ENCODE measurements around the gene NOC4L.
A peak's percentile ranks its signal among the peaks of the same experiment; 100 is the strongest.
"Not testable (repeated sequence)": the region's sequence is repeated elsewhere in the genome, so short reads cannot be mapped to it uniquely, and the experiment has no call there.

NOC4L gene

DNA sequence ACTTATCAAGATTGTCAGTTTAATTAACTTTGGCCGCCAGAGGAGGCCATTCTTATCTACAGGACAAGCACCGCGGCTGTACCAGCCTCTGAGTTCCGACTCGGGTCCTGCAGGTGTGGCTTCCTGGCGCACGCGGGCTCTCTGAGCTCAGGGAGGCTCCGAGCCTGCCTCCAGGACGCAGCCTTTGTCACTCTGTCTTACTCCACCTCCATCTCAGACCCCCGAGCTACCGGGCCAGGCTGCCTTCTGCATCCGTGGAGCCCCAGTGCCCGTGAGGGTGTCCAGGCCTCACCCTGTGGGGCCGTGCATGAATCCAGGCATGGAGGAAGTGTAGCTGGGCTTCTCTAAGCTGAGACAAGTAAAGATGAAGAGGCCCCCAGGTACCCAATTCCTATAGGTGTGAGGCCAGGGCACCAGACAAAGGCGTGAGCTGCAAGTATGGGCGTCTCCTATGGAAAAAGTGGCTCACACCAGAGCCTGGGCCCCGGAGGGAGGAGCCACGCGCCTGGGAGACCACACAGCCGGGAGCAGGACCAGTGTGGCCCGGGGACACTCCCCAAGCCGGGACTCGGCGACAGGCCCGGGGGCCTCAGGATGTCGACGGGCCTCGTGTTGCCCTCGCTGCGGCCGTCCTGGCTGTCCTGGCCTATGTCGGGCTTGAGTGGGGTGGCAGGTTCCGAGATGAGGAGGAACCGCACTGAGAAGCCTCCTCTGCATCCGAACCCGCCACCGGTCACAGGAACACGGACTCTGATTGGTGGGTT lies 42.8 kb downstream of the NOC4L start:
- DNase-seq, result no peak

DNA sequence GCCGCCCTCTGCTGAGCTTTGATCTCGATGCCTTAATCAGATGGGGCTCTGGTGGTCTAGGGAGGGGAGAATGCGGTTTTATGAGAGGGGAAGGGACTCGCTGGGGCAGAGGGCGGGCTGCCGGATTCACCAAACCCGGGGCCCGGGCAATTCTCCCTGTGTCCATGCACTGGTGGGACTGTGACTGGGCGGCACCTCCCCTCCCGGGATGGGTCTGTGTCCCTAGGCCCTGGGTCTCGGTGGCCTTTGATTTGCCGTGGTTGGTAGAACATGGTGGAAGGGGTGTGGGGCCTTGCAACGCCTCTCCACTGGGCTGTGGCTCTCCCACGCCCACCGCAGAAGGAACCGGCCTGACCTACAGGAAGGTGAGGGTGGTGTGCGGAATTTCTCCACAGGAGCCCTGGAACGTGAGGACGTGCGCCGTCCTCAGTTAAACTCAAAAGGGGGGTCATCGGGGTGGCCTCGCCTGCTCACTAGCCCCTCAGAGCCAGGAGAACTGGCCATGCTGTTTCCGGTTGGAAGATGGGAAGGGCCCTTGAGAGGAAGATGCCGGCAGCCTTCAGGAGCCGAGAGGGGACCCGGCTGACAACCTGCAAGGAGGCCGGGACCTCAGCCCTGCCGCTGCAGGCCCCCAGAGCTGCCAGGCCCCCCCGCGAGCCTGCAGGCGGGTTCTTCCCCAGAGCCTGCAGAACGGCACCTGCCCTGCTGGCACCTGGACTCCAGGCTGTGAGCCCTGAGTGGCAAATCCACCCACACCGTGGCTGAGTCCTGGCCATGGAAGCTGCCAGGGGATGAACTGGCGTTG lies 43.6 kb downstream of the NOC4L start:
- no peak for DNase-seq

DNA sequence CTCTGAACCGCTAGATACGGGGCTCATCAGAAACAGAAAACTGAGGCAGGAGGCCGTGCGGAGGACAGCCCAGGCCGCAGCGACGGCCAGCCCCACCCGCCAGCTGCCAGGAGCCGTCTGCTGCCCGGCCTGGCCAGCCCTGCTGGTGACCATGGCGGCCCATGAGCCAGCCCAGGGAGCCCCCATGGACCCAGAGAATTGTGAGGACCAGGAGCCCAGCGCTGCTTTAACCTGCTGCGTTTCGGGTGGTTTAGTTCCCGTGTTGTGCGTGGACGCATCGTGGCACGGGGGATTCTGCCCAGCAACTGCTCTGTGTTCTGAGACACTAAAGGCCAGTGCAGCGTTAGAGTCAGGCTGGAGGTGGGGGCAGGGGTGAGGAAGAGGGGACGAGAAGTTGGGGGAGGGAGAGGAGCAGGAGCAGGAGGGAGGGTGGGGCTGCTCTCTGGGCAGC lies 44.2 kb downstream of the NOC4L start:
- DNase-seq, result no peak

DNA sequence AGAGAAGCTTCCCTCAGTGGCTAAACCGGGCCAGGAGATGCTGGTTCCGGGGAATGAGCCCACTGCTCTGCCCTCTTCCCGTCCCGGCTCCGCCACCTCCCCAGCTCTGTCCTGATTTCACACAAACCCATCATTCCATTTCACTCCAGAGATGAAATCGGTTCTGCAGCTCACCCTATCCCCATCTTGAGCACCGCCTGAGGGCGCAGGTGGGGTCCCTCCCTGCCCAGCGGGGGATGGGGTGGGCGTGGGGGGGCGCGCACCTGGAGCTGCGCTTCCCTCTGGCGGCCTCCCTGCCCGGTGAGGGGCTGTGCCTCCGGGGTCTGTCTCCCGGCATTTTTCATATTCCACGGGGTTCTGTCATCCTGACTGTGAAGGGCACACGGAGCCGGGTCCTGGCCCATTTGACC lies 44.7 kb downstream of the NOC4L start:
- no peak for DNase-seq

DNA sequence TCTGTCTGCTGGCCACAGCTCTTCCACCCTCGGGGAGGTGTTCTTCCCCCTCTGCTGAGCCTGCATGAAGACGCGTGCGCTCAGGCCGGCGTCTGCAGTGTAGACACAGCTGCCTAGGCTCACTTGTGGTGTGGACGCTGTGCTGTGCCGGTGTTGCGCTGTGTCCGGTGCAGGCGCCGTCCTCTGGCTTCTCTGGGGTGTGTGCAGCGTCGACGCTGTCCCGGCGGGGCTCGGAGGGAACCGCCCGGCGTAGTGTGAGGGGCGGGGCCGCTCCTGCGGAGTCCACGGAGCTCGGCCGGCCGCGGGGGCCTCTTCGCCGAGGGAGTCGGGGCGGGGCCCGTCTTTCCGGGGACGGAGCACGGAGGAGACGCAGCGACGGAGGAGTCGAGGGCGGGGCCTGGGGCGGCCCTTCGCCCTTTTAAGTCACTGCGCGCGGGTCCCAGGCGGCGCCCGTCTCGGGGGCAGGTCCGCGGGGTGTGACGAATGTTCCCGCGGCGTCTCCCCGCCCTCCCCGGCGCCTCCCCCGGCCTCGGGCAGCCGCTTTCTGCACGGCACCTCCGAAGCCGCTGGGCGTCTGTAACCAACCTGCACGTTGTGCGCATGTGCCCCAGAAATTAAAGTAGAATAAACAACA lies 45.2 kb downstream of the NOC4L start:
- peak; percentile 52 for DNase-seq

DNA sequence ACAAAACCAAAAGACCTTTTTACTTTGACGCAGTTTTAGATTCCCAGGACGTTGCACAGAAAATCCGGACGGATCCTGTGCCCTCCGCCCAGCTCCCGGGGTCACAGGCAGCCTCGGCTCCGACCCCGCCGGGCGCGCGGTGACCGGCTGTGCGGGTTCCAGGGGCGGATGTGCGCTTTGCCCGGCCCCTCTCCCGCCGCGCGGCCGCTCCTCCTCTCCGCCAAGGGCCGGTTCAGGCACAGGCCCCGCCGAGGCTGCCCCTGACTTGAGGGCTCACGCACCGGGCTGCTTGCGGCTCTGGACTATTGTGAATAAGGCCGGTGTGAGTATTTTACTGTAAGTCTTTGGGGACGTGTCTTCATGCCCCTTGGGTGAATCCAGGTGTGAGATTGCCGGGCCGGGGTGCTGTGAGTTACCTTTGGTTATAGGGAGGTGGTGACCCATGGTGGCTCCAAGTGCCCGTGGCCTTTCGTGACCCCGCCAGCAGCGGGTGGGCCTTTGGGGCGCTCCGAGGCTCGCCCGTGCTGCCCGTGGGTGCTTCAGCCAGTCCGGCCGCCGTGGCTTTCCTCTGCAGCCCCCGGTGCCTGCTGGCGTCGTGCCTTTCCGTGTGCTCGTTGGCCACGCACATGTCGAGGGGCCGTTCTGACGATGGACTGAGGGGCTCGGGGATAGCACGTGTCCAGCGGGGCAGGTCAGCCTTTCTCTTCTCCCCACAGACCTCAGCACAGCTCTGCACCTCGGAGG lies 45.9 kb downstream of the NOC4L start:
- DNase-seq, result no peak

DNA sequence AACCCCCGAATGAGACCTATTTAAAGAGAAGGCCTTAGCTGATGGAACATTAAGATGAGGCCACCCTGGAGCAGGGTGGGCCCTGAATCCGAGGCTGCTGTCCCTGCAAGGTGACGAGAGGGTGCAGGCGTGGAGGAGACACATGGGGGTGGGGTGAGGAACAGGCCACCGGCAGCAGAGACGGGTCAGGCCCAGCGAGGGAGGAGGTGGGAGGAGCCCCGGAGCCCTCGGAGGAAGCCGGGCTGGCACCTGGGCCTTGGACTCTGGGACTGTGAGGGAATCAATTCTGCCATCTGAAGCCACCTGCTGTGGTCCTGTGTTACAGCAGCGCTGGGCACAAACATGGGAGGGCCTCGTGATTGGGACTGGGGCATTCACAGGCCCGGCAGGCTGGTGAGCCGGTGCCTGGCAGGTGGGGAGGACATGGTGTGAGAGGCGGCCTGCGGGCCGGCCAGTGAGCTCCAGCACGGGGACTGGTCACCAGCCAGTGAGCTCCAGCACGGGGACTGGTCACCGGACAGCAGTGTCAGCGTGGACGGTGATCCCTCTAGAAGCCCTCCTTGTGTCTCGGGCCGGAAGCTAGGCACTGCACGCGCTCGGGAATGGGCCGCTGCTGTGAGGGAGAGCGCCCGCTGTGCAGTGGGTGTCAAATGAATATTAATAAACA lies 46.7 kb downstream of the NOC4L start:
- no peak for DNase-seq

GRCh38 chr12:132191715-132192553 lies 47.7 kb downstream of the NOC4L start:
- no peak for DNase-seq

DNA sequence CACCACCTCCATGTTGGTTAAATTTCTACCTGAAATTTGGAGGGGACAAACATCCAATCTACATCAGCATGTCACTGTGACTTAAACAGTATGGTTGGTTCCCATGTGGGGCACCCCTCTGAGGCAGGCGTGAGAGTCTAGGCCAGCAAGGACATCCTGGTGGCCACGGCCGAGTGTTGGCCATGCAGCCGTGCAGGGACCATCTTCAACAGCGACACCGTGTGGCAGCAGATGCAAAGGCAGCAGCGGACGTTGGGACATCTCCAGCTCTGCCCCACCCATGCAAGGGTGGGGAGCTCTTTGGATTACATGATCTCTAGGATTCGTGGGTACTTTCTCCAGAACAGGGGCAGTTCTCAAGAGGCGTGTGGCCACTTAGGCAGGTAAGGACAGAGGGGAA lies 49.8 kb downstream of the NOC4L start:
- DNase-seq, result no peak

DNA sequence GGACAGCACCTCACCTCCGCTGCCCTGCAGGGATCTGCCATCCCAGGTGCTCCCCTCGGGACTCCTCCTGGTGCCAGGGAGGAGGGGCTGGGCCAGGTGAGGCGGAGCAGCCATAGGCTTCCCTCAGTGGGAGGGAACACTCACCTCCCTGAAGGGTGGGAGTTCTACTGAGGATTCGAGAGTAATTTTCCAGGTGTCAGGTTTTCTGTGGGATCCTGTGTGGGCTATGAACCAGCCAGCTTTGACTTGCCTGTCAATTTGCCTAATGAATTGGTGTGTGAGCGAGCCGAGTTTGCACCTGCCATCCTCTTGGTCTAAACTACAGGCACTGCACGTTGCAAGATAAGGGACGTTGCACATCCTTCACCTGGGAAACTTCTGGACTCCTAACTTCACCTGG lies 50.3 kb downstream of the NOC4L start:
- DNase-seq, result no peak

GRCh38 chr12:132195242-132195641 lies 51.0 kb downstream of the NOC4L start:
- DNase-seq, result not testable (repeated sequence)

DNA sequence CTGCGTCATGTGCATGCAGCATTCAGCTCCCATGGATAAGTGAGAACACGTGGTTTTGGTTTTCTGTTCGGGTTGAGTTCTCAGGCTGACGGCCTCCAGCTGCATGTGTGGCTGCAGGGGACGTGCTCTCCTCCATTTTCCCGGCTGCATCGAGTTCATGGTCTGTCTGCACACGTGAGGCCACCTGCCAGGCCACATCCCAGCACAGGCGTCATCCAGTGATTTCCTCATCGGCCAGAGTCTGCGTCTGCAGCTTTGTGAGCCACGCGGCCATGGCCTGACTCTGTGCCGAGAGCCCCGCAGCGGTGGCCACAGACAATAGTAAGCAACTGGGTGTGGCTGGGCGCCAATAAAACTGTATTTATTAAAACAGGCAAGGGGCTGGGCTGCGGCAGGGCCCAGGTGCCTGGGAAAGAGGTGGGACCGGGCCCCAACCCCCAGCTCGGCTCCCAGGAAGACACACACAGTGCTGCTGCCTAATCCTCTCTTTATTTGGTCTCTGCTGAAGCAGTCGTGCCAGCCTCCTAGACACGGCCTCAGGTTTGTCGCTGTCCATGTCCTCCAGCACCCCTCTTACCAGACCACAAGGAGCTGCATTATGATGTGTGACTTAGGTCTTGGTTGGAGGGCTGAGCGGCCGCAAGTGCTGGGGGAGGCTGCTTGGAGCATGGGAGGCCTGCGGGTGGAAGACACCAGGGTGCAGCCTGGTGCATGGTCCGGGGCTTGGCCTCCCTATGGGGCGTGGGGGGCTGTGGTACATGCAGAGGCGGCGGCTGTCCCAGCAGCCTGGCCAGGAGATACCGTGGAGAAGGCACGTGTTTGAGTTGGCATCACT lies 52.0 kb downstream of the NOC4L start:
- peak; percentile 57 for DNase-seq

GRCh38 chr12:132196873-132197390 lies 52.7 kb downstream of the NOC4L start:
- DNase-seq, result no peak

DNA sequence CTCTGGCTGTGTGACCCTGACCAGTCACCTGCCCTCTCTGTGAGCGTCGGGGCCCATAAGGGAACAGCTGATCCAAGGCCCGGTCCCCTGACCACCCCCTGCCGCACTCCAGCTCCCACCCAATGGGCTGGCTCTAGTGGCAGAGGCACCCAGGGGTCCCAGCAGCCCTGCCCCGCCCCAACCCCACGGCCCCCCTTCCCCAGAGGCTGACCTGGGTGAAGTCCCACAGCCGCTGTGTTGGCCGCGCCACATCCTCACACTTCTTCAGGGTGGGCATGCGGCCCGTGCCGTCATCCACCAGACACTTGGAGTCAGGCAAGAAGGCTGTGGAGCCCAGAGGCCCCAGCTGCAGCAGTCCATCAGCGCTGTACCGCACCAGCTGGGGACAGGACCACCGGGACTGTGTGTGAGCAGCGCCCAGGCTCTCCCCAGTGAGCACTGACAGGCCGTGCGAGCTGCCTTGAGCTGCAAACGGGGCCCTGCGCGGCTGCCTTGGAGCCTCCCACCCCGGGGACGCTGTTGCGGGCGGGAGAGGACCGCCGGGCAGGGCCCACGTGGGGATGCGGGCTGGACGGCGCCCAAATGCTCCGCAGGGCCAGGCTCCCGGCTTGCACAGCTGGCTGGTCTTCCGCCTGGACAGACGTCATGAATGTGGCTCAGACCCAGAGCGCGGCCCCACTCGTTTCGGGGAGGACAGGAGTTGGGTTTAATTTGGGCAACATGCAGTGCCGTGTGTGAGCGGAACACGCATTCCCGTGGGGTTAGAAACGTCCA lies 53.5 kb downstream of the NOC4L start:
- no peak for DNase-seq

- no peak for DNase-seq
These were observed 54.8 kb downstream of the NOC4L start for GRCh38 chr12:132199101-132199500.

- no peak for DNase-seq
These were observed 55.5 kb downstream of the NOC4L start for GRCh38 chr12:132199526-132200319.

DNA sequence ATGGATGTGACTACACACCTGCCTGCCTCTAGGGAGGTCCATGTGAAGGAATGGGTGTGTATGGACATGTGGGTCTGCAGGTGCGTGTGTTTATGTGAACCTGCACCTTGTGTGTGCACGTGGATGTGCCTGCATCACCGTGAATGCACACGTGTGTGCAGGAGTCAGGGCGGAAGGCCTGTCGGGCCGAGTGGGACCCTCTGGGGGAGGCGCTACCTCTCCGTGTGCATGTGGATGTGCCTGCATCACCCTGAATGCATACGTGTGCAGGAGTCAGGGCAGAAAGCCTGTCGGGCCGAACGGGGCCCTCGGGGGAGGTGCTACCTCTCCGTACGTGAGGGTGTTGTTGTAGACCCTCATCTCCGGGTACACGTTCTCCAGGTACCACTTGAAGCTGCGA lies 56.5 kb downstream of the NOC4L start:
- DNase-seq, result no peak

GRCh38 chr12:132201391-132202120 lies 57.3 kb downstream of the NOC4L start:
- no peak for DNase-seq

Data from SHP77 treated with DMSO at 0.1 percent for 48 hours (cell line).